CD4-positive, alpha-beta T cell treated with Interferon gamma for 1 hour (primary cell): ENCODE measurements around the gene WNT1.
A peak's percentile ranks its signal among the peaks of the same experiment; 100 is the strongest.

Experiments
- DNase-seq: peaks from one replicate; pipeline ENCODE4 v3.0.0-alpha.2; 2020

Gene WNT1

GRCh38 chr12:48961801-48962200 lies 16.3 kb upstream of the WNT1 start:
- DNase-seq, result no peak

- no peak for DNase-seq
These were observed 12.8 kb upstream of the WNT1 start for GRCh38 chr12:48965298-48965838.

DNA sequence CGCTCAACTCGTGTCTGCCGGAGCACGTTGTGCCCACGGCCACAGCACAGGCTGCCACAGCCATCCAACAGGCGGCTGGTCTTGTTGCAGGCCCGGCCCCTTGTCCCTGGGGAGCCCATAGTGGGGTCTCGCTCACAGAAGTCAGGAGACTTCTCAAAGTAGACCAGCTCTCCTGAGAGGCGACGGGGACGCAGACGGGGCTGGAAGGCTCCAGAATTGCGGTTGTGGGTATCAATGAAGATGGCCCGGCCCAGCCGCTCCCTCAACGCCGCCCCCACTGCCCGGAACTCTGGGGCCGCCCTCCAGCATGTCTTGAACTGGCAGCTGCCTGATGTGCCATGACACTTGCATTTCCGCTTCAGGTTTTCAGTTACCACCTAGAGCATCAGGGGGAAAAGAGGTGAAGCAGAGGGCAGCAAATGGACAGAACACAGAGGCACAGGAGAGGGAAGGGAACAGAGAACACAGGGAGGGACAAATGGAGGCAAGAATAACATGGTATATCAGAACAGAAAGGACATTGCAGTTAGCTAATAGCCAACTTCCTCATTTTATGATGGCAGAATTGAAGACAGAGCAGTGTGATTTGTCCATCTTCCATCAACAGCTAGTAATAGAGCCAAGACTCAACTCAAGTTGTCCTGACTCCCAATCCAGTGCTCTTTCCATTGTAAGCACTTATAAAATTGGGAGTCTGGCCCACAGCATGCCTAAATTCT lies 11.8 kb upstream of the WNT1 start:
- DNase-seq, result no peak

DNA sequence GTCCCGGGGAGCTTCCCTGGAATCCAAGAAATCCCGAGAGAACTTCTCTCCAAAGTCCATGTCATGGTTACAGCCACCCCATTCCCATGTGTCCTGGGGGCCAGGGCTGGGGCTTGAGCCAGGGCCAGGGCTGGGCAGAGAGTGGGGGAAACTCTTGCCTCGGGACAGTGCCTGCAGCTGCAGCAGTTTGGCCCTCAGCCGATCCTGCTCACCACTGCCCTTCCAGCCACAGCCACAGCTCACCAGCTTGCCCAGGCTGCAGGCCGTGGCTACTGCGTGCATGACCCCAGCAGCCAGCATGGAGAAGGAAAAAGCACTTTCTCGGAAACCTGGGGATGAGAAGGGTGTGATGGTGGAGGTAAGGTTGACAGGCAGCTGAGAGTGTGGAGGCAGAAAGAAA lies 10.1 kb upstream of the WNT1 start:
- no peak for DNase-seq

DNA sequence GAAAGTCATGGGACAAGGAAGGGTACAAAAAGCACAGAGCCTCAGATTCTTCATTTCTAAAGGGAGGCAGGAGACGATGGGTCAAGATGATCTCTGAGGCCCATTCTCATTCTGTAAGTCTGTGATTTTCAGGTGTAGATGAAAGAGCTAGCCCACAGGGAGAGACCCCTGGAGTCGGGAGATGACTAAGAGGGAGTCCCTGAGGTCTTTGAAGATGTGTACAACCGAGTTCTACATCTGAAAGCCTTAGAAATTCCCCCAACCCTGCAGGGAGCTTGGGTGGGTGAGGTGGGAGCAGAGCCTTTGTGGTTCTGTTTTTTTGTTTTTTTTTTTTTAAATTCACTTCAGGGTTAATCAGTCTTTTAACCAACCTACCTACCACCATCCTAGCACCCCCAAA lies 9.7 kb upstream of the WNT1 start:
- no peak for DNase-seq

GRCh38 chr12:48969160-48969771 lies 8.9 kb upstream of the WNT1 start:
- DNase-seq, result no peak

DNA sequence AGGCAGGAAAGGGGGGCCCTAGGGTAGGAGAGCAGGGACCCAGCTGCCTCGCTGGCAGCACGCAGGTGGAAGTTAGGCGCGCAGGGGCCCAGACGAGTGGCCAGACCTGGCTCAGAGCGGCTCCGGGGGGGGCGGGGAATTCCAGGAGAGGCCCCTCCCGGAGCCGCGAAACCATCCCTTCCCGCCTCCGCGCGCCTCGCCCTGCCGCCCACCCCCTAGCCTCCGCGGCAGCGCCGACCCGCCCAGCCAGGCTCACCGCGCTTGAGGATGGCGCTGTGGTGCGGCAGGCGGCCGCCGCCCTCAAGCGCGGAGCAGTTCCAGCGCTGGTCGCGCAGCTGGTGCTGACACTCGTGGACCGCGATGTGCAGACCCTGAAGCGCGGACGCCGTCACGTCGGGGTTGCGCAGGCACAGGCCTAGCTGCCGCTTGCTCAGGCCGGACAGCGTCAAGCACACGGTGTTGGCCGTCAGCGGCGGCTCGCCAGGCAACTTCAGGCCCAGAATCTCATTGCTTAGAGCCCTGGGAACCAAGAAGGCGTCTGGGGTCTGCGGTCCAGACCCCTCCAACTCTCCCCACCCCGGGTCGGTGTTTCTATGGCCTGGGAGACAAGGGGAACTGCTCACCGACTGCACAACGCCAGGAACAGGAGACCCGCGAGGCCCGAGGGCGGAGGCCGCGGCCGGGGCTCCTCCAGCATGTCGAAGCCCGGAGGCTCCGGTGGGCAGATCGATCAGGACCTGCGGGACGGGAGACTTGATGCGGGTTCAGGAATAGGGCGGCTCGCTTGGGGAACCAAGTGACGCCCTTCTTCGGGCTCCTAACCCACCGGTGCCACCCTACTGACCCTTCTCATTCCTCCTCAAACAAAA lies 8.1 kb upstream of the WNT1 start:
- peak; percentile 25 for DNase-seq

DNA sequence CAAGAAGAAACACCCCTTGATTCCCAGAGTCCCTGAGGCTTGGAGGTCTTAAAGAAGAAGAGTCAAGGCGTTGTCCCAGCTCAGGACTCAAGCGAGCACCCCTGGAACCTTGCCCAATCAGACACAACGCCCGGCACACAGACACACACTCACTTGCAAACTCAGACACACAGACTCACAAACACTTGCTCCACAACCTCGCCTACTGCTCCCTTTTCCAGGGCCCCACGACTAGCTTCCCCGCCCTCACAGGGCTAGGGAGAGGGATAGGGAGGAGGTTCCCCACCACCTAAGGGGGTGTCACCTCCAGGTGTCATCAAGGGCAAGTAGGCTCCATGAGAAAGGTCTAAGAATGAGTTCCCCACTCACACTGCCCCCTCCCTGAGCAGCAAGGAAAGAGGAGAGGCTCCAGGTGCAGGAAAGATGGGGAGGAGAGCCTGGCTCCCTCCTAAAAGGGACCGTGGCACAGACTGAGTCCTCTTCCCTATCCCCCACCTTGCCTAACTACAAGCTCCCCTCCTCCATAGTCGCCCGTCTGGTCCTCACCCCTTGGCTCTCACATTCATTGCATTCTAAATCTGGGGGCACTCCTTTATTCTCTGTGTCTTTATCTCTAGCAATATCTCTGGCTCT lies 7.3 kb upstream of the WNT1 start:
- no peak for DNase-seq

GRCh38 chr12:48972213-48972951 lies 5.7 kb upstream of the WNT1 start:
- no peak for DNase-seq

GRCh38 chr12:48972952-48973483 lies 5.1 kb upstream of the WNT1 start:
- no peak for DNase-seq

DNA sequence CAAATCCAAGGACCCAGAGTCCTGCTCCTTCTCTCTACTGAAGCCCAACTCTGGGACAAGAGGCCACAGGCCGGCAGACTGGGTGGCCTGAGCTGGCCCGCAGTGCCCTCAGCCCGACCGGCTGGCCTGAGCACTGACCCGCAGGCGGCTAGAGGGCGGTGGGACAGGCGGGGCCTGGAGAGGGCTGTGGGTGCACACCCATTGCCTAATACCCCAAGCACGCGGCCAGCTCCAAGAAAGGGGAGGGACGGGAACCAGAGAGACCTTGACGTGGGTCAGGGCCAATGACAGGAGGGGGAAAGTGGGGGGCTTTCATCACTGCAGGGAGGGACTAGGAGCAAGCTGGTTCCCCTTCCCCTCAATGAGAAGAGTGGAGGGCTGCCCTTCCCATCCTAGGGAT lies 4.6 kb upstream of the WNT1 start:
- DNase-seq, result no peak

DNA sequence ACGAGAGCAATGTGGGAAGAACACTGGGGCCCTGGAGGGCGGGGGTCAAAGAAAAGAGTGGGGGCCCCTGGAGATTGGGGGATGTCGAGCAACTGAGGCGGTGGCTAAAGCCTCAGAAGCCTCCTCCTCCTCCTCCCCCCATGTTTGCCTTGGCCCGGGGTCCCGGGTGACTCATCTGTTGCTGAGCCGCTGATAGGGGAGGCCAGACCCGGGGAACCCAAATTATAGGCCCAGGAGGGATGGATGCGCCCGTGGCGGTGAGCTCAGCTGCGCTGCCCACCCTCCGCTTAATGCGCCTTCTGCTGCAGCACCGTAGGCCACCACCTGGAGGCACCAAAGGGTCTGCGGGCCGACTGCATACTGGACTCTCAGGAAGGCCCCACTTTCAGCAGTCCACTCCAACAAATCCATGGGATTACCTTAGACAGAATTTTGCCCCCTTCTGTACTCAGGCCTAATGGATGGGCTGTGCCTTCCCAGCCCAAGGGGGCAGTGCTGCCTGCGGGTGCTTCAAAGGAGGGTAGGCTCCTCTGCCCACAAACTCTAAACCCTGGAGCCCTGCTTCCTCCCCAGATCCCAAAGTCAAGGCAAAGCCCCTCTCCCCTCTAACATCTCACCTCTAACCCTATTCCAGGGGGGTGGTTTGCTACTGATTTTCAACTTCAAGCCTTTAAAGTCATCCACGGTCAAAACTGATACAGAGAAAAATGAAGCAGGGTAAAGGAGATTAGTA lies 4.0 kb upstream of the WNT1 start:
- no peak for DNase-seq

GRCh38 chr12:48977290-48978281 lies 536 bp upstream of the WNT1 start:
- peak; percentile 76 for DNase-seq

DNA sequence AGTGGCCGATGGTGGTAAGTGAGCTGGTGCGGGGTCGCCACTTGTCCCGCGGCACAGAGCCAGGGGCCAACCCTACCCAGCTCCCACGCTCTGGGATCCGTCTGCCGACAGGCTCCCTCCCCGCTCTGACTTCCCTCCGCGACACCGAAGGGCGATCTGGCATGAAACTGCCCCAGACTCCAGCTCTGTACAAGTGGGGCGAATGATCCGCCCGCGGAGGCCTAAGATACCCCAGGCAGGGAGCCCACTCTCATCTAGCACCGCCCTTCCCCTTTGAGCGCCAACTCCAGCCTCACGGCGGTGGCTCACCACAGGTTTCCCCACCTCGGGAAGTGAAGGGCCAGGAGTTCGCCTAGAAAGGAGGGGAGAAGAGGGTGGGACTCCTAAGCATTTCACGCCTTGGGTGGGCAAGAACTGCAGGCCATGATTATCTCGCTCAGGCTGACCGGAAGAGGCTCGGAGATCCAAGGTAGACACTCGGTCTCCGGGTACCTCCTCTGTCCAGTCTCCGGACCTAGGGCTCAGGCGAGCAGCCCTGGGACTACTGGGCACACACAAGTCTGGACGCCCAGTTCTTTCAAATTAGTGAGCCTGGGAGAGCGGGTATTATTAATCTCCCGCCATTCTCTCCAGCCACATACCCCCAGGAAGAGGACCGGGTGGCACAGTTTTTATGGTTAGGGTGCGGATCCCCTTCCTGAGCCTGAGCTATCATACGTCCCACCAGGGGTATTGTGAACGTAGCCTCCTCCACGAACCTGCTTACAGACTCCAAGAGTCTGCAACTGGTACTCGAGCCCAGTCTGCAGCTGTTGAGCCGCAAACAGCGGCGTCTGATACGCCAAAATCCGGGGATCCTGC lies 849 bp downstream of the WNT1 start:
- no peak for DNase-seq

DNA sequence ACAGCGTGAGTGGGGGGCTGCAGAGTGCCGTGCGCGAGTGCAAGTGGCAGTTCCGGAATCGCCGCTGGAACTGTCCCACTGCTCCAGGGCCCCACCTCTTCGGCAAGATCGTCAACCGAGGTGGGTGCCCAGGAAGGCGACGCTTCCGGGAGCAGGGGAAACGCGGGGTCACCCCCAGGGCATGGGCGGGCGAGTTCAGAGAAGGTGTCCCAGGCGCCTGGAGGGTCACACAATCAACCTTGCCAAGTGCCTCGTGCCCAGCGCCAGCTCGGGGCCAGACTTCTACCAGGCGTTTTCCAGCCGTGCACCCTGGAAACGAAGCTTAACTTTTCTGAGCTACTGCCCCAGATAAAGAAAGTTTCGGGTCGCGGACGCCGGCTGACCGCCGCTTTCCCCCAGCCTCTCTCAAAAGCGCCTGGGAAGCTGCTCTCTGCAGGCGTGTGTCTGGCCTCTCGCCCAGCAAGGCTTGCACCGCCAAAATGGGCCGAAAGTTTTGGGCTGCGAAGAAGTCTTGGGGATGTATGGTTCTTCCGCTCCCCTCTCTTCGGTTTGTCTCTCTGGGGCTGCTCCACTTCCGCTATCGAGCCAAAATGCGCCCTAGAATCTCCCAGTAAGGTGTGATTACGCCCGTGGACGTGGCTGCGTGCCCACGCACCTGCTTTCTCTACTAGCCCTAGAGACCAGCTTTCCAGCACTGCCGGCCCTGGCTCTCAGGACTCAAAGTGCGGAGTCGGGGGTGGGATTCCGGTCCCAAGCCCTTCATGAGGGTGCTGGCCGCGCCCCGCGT lies 1.7 kb downstream of the WNT1 start:
- DNase-seq, result peak; percentile 39

DNA sequence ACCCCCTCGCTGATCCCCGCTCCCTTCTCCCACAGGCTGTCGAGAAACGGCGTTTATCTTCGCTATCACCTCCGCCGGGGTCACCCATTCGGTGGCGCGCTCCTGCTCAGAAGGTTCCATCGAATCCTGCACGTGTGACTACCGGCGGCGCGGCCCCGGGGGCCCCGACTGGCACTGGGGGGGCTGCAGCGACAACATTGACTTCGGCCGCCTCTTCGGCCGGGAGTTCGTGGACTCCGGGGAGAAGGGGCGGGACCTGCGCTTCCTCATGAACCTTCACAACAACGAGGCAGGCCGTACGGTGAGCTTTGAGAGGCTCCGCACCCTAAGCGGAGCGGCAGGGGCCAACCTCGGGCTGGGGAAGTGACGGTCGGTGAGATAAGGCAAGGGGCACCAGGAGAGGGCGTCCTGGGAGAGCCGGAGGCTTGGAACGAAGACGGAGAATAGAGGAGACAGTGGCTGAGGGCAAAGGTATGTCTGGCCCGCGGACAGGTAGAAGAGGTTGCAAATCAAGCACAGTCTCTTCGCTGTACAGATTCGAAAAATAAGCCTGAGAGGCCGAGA lies 2.3 kb downstream of the WNT1 start:
- peak; percentile 22 for DNase-seq

- peak; percentile 66 for DNase-seq
These were observed 3.0 kb downstream of the WNT1 start for GRCh38 chr12:48980953-48981756.
